CD4-positive, alpha-beta T cell (primary cell): ENCODE measurements around the gene GPC5. TPM values are rescaled to one million over a fixed set of nuclear protein-coding genes. Genes with fewer than 3 reads are reported as not detected.

Experiments used
- ATAC-seq: fragments of 200-7000 bp; cut with Tn5 transposase; one replicate; pipeline ENCODE4 v1.10.0; 2022; ENCODE audit warnings: mild to moderate bottlenecking; ENCODE audit not compliant: poor library complexity
- CTCF ChIA-PET: fragments of 350-600 bp; sonication (Branson Sonifier 250); formaldehyde crosslinking; loops from one replicate; lab custom pipeline; 2021; ENCODE audit warnings: antibody characterized with exemption, inconsistent platforms; lab: Charles Lee
- POLR2A ChIA-PET: fragments of 350-600 bp; sonication (Branson Sonifier 250); formaldehyde crosslinking; loops from one replicate; lab custom pipeline; 2021; ENCODE audit warnings: antibody characterized with exemption, inconsistent platforms; lab: Charles Lee
- DNase-seq, 14 experiments: peaks; one replicate each; pipeline ENCODE4 v3.0.0-alpha.2; 2013 to 2020; ENCODE audit warnings: mixed read lengths in 2 of 14
- H3K27ac ChIP-seq, 2 donors: one replicate each; pipeline versions ENCODE4 v1.5.1 to v1.7.0; 2013; ENCODE audit warnings: low read length in 2 of 2, low read depth in 1 of 2, mild to moderate bottlenecking in 1 of 2
- H3K27me3 ChIP-seq, 2 experiments: 1 replicate in 1 of 2; 2 replicates in 1 of 2; pipeline versions ENCODE4 v1.6.1 to v1.7.0; 2013; ENCODE audit warnings: low read length in 2 of 2, control low read depth in 1 of 2, mild to moderate bottlenecking in 1 of 2, moderate library complexity in 1 of 2; ENCODE audit not compliant: insufficient read depth in 2 of 2, control insufficient read depth in 1 of 2
- H3K36me3 ChIP-seq: one replicate; pipeline ENCODE4 v1.6.1; 2013; ENCODE audit warnings: low read length, control low read depth; ENCODE audit not compliant: insufficient read depth
- H3K4me1 ChIP-seq: one replicate; pipeline ENCODE4 v1.6.1; 2013; ENCODE audit warnings: low read length, control low read depth; ENCODE audit not compliant: insufficient read depth
- H3K4me3 ChIP-seq: one replicate; pipeline ENCODE4 v1.5.1; 2013; ENCODE audit warnings: mild to moderate bottlenecking, low read length, moderate library complexity
- H3K9me3 ChIP-seq, 2 experiments: 1 replicate in 1 of 2; 2 replicates in 1 of 2; pipeline versions ENCODE4 v1.6.1 to v1.7.0; 2013; ENCODE audit warnings: low read length in 2 of 2, mild to moderate bottlenecking in 2 of 2, control low read depth in 1 of 2, moderate library complexity in 1 of 2; ENCODE audit not compliant: control insufficient read depth in 1 of 2, insufficient read depth in 1 of 2
- H3K27ac Mint-ChIP-seq: one replicate; pipeline ENCODE4 v1.8.0; 2020; ENCODE audit warnings: mixed read lengths
- H3K27me3 Mint-ChIP-seq: one replicate; pipeline ENCODE4 v1.8.0; 2021; ENCODE audit warnings: mixed read lengths
- H3K36me3 Mint-ChIP-seq: one replicate; pipeline ENCODE4 v1.8.0; 2021; ENCODE audit warnings: low read depth, mixed read lengths
- H3K4me1 Mint-ChIP-seq: one replicate; pipeline ENCODE4 v1.8.0; 2021; ENCODE audit warnings: low read depth, mixed read lengths
- H3K4me3 Mint-ChIP-seq: one replicate; pipeline ENCODE4 v1.8.0; 2020; ENCODE audit warnings: mild to moderate bottlenecking, mixed read lengths
- H3K9me3 Mint-ChIP-seq: one replicate; pipeline ENCODE4 v1.8.0; 2020; ENCODE audit warnings: mixed read lengths
- CTCF ChIP-seq: fragments of 200-600 bp; IDR thresholded peaks from one replicate; pipeline ENCODE4 v1.8.0; 2022; ENCODE audit warnings: antibody characterized with exemption, mild to moderate bottlenecking
- intact Hi-C, 2 experiments: fragments of 100-400 bp; cut with DNase I in 1 of 2; cut with micrococcal nuclease in 1 of 2; formaldehyde crosslinking; loops; one replicate each; pipeline versions ENCODE4 v1.15.1 to v1.9.0; 2023 to 2025; cut with DNase I, micrococcal nuclease
- microRNA-seq: library from miRNA; unstranded; fragments of <30 nt; microRNA quantifications from one replicate; pipeline ENCODE4 v1.2.0, GENCODE V29; 2021; ENCODE audit warnings: borderline microRNAs expressed, borderline replicate concordance
- total RNA-seq, 174 experiments: library from RNA in 2 of 174; stranded (reverse) in 2 of 174; gene quantifications; one replicate each; pipeline ENCODE4 v1.2.3 and lab custom pipeline; 2021 to 2026

Gene GPC5
- total RNA-seq, 2 experiments from 2014 or later = not detected

GRCh38 chr13:92901739-92902138, 1503.3 kb downstream of the GPC5 start:
- ATAC-seq = no peak
- CTCF ChIA-PET = no interaction called here
- Mint-ChIP-seq H3K27me3 (no peaks in the 10 kb centered on the region), H3K4me1 (no peaks in the 10 kb centered on the region), H3K36me3 (no peaks in the 10 kb centered on the region), H3K27ac (no peak overlapping the region), H3K9me3 (peaks cover 2% of the 10 kb centered on the region), H3K4me3 (no peak overlapping the region)
- TF ChIP-seq CTCF = no peak
- H3K9me3 ChIP-seq = no peaks in the 10 kb centered on the region
- intact Hi-C loops = no loop called here
- H3K4me3 ChIP-seq = no peak overlapping the region
- no peaks in the 10 kb centered on the region for H3K27me3 ChIP-seq
- POLR2A ChIA-PET = no interaction called here
- no peak overlapping the region for H3K27ac ChIP-seq
- DNase-seq = no peak
- no peaks in the 10 kb centered on the region for H3K4me1 ChIP-seq
- no peaks in the 10 kb centered on the region for H3K36me3 ChIP-seq

DNA sequence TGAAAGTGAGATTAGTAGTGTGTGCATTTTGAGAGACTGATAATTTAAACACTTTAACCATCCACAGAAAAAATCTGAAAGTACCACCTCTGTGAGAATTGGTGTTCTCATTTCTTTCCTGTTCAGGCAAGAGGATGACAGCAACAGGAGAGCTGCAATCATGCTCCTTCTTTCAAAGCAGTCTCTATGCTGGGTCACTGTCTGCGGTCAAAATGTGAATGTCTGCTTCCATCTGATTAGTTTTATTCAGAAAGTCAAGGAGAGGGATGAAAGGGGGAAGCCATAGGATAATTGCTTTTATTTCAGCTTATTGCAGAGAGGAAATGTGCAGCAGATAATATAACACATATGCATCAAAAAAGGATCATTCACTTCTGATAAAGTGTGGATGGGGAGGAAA, 1514.2 kb downstream of the GPC5 start:
- no peaks in the 10 kb centered on the region for H3K36me3 ChIP-seq
- Mint-ChIP-seq H3K9me3 (peaks cover 2% of the 10 kb centered on the region), H3K27me3 (no peaks in the 10 kb centered on the region), H3K4me1 (no peaks in the 10 kb centered on the region), H3K36me3 (no peaks in the 10 kb centered on the region), H3K27ac (no peak overlapping the region), H3K4me3 (no peak overlapping the region)
- CTCF ChIA-PET = no interaction called here
- no peaks in the 10 kb centered on the region for H3K4me1 ChIP-seq
- no peaks in the 10 kb centered on the region for H3K27me3 ChIP-seq
- H3K4me3 ChIP-seq = no peak overlapping the region
- TF ChIP-seq CTCF = no peak
- no peak overlapping the region for H3K27ac ChIP-seq
- intact Hi-C loops = no loop called here
- H3K9me3 ChIP-seq = no peaks in the 10 kb centered on the region
- ATAC-seq (no peak), DNase-seq (no peak)
- POLR2A ChIA-PET = no interaction called here

DNA sequence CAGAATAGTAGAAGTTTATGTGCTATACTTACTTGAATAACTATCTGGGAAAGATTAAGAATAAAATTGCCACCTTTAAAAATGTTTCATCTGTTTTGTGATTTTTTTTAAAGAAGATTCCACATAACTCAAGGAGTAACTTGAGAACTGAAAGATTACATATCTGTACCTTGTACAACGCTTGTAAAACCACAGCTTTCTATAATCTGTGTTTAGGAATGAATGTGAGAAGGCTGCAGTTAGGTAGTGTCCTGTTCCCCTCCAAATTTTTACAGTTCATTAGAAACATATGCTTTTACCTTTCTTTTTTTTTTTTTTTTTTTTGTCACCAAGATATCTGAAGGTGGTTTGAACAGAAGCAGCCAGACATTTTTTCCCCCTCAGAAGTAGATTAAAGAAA, 1515.4 kb downstream of the GPC5 start:
- ChIA-PET CTCF (no interaction called here), POLR2A (no interaction called here)
- peaks cover 2% of the 10 kb centered on the region for H3K9me3 Mint-ChIP-seq
- no peak overlapping the region for H3K27ac Mint-ChIP-seq
- TF ChIP-seq CTCF = no peak
- intact Hi-C loops = no loop called here
- H3K4me1 ChIP-seq = no peaks in the 10 kb centered on the region
- H3K36me3 ChIP-seq = no peaks in the 10 kb centered on the region
- no peaks in the 10 kb centered on the region for H3K4me1 Mint-ChIP-seq
- no peaks in the 10 kb centered on the region for H3K36me3 Mint-ChIP-seq
- ATAC-seq (no peak), DNase-seq (no peak)
- H3K4me3 Mint-ChIP-seq = no peak overlapping the region
- no peak overlapping the region for H3K4me3 ChIP-seq
- H3K9me3 ChIP-seq = no peaks in the 10 kb centered on the region
- H3K27ac ChIP-seq = no peak overlapping the region
- H3K27me3 ChIP-seq = no peaks in the 10 kb centered on the region
- H3K27me3 Mint-ChIP-seq = no peaks in the 10 kb centered on the region

Small RNA genes within 50 kb of the gene (microRNA-seq; reads per million reads assigned to microRNA genes)
- not detected for gene MIR548AS

Other genes with a start within 250 kb of the GPC5 start
- gene MIR17HG, start 50.9 kb upstream of the GPC5 start, total RNA-seq = 1 to 10 TPM; 6.0 to 6.6 TPM